ENCODE measurements around the gene KCNMB2.

KCNMB2 gene

GRCh38 chr3:178491751-178492150 lies 44.5 kb upstream of the KCNMB2 start:
- Histone ChIP-seq H3K9me3 (ENCODE audit: insufficient read depth, low read length, severe bottlenecking) (no peaks in the 10 kb centered on the region), H3K9ac (ENCODE audit: low read depth, low read length) (no peak overlapping the region)
- no peak for ATAC-seq (ENCODE audit: insufficient read depth, low read depth)

GRCh38 chr3:178492491-178492890 lies 43.7 kb upstream of the KCNMB2 start:
- H3K27ac ChIP-seq (ENCODE audit: low read length) = no peak overlapping the region
- TF ChIP-seq CTCF (IDR thresholded peaks at IDR 0.05; ENCODE audit: borderline replicate concordance, extremely low read depth, low read length, poor library complexity, severe bottlenecking) = no peak
- no peak for TF ChIP-seq EZH2 (IDR thresholded peaks at IDR 0.05; ENCODE audit: borderline replicate concordance, low read depth, low read length, severe bottlenecking)
- H3K27me3 ChIP-seq (ENCODE audit: insufficient read depth, low read length, poor library complexity) = no peaks in the 10 kb centered on the region
- no peak for ATAC-seq (ENCODE audit: insufficient read depth, low read depth)
- H3K4me2 ChIP-seq (ENCODE audit: insufficient read depth, low read length) = no peak overlapping the region
- H3K4me3 ChIP-seq (ENCODE audit: low read depth in 1 of 2, low read length in 2 of 2) = no peak overlapping the region
- H2AFZ ChIP-seq (ENCODE audit: low read depth, low read length) = no peak overlapping the region
- no peaks in the 10 kb centered on the region for H3K36me3 ChIP-seq (ENCODE audit: insufficient read depth, low read length)
- H4K20me1 ChIP-seq (ENCODE audit: insufficient read depth, low read length) = no peaks in the 10 kb centered on the region
- H3K9ac ChIP-seq (ENCODE audit: low read depth, low read length) = no peak overlapping the region
- no peaks in the 10 kb centered on the region for H3K4me1 ChIP-seq (ENCODE audit: insufficient read depth, low read length)
- DNase-seq = no peak
- H3K9me3 ChIP-seq (ENCODE audit: insufficient read depth, low read length, severe bottlenecking) = no peaks in the 10 kb centered on the region
- no peaks in the 10 kb centered on the region for H3K79me2 ChIP-seq (ENCODE audit: insufficient read depth, low read length)

More at GRCh38 chr3:178491751-178492150, 44.5 kb upstream of the KCNMB2 start:
- Histone ChIP-seq H3K4me3 (ENCODE audit: low read depth in 1 of 2, low read length in 2 of 2) (no peak overlapping the region), H3K36me3 (ENCODE audit: insufficient read depth, low read length) (no peaks in the 10 kb centered on the region), H3K4me2 (ENCODE audit: insufficient read depth, low read length) (no peak overlapping the region), H2AFZ (ENCODE audit: low read depth, low read length) (no peak overlapping the region), H3K79me2 (ENCODE audit: insufficient read depth, low read length) (no peaks in the 10 kb centered on the region), H3K4me1 (ENCODE audit: insufficient read depth, low read length) (no peaks in the 10 kb centered on the region), H3K27me3 (ENCODE audit: insufficient read depth, low read length, poor library complexity) (no peaks in the 10 kb centered on the region), H3K27ac (ENCODE audit: low read length) (no peak overlapping the region), H4K20me1 (ENCODE audit: insufficient read depth, low read length) (no peaks in the 10 kb centered on the region)
- TF ChIP-seq EZH2 (IDR thresholded peaks at IDR 0.05; ENCODE audit: borderline replicate concordance, low read depth, low read length, severe bottlenecking) = no peak
- no peak for TF ChIP-seq CTCF (IDR thresholded peaks at IDR 0.05; ENCODE audit: borderline replicate concordance, extremely low read depth, low read length, poor library complexity, severe bottlenecking)
- DNase-seq = no peak

DNA sequence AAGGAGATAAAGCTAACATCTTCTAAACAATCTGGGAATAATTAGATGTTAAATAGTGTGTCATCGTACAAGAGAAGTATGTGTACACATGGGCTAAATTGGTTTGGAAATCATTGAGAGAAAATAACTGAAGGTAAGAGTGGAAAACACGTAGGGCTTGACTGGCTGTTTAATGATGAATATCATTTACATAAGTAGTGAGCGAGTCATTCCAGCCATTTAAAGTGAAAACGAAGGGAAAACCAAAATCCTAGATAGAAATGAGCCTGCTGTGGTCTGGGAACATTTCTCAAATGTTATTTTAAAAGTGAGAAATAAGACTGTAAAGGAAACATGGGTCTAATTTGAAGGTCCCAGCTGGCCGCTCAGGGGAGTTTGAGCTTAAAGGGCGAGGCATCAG lies 41.9 kb upstream of the KCNMB2 start:
- DNase-seq = no peak
- H3K27me3 ChIP-seq (ENCODE audit: insufficient read depth, low read length, poor library complexity) = no peaks in the 10 kb centered on the region
- TF ChIP-seq EZH2 (IDR thresholded peaks at IDR 0.05; ENCODE audit: borderline replicate concordance, low read depth, low read length, severe bottlenecking) = no peak
- no peak for TF ChIP-seq CTCF (IDR thresholded peaks at IDR 0.05; ENCODE audit: borderline replicate concordance, extremely low read depth, low read length, poor library complexity, severe bottlenecking)
- no peak overlapping the region for H3K27ac ChIP-seq (ENCODE audit: low read length)
- no peaks in the 10 kb centered on the region for H4K20me1 ChIP-seq (ENCODE audit: insufficient read depth, low read length)
- H3K4me2 ChIP-seq (ENCODE audit: insufficient read depth, low read length) = no peak overlapping the region
- no peaks in the 10 kb centered on the region for H3K36me3 ChIP-seq (ENCODE audit: insufficient read depth, low read length)
- no peak overlapping the region for H3K4me3 ChIP-seq (ENCODE audit: low read depth in 1 of 2, low read length in 2 of 2)
- no peaks in the 10 kb centered on the region for H3K4me1 ChIP-seq (ENCODE audit: insufficient read depth, low read length)
- H3K79me2 ChIP-seq (ENCODE audit: insufficient read depth, low read length) = no peaks in the 10 kb centered on the region
- H3K9me3 ChIP-seq (ENCODE audit: insufficient read depth, low read length, severe bottlenecking) = no peaks in the 10 kb centered on the region
- ATAC-seq (ENCODE audit: insufficient read depth, low read depth) = no peak
- H3K9ac ChIP-seq (ENCODE audit: low read depth, low read length) = no peak overlapping the region
- no peak overlapping the region for H2AFZ ChIP-seq (ENCODE audit: low read depth, low read length)

DNA sequence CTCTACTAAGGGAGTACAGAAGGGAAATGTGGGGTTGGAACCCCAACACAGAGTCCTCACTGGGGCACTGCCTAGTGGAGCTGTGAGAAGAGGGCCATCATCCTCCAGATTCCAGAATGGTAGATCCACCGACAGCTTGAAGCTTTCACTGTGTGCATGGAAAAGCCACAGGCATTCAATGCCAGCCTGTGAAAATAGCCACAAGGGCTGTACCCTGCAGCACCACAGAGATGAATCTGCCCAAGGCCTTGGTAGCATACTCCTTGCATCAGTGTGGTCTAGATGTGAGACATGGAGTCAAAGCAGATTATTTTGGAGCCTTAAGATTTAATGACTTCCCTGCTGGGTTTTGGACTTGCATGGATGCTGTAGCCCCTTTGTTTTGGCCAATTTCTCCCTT lies 39.3 kb upstream of the KCNMB2 start:
- Histone ChIP-seq H3K4me2 (ENCODE audit: insufficient read depth, low read length) (no peak overlapping the region), H3K9me3 (ENCODE audit: insufficient read depth, low read length, severe bottlenecking) (no peaks in the 10 kb centered on the region), H3K4me3 (ENCODE audit: low read depth in 1 of 2, low read length in 2 of 2) (no peak overlapping the region), H3K9ac (ENCODE audit: low read depth, low read length) (no peak overlapping the region), H4K20me1 (ENCODE audit: insufficient read depth, low read length) (no peaks in the 10 kb centered on the region), H3K4me1 (ENCODE audit: insufficient read depth, low read length) (no peaks in the 10 kb centered on the region), H3K27me3 (ENCODE audit: insufficient read depth, low read length, poor library complexity) (no peaks in the 10 kb centered on the region), H2AFZ (ENCODE audit: low read depth, low read length) (no peak overlapping the region), H3K27ac (ENCODE audit: low read length) (no peak overlapping the region), H3K79me2 (ENCODE audit: insufficient read depth, low read length) (no peaks in the 10 kb centered on the region), H3K36me3 (ENCODE audit: insufficient read depth, low read length) (no peaks in the 10 kb centered on the region)
- no peak for ATAC-seq (ENCODE audit: insufficient read depth, low read depth)
- TF ChIP-seq EZH2 (IDR thresholded peaks at IDR 0.05; ENCODE audit: borderline replicate concordance, low read depth, low read length, severe bottlenecking) (no peak), CTCF (IDR thresholded peaks at IDR 0.05; ENCODE audit: borderline replicate concordance, extremely low read depth, low read length, poor library complexity, severe bottlenecking) (no peak)
- DNase-seq = no peak

Measured in DND-41 (cell line).